HG03045 (cell line): ENCODE results near the gene UBE2O.

Experiments
- ATAC-seq: cut with Tn5 transposase; IDR thresholded peaks from one replicate; pipeline ENCODE4 v1.9.1; 2021; ENCODE audit warnings: mild to moderate bottlenecking, moderate library complexity; ENCODE audit not compliant: unreplicated experiment

The UBE2O gene

DNA sequence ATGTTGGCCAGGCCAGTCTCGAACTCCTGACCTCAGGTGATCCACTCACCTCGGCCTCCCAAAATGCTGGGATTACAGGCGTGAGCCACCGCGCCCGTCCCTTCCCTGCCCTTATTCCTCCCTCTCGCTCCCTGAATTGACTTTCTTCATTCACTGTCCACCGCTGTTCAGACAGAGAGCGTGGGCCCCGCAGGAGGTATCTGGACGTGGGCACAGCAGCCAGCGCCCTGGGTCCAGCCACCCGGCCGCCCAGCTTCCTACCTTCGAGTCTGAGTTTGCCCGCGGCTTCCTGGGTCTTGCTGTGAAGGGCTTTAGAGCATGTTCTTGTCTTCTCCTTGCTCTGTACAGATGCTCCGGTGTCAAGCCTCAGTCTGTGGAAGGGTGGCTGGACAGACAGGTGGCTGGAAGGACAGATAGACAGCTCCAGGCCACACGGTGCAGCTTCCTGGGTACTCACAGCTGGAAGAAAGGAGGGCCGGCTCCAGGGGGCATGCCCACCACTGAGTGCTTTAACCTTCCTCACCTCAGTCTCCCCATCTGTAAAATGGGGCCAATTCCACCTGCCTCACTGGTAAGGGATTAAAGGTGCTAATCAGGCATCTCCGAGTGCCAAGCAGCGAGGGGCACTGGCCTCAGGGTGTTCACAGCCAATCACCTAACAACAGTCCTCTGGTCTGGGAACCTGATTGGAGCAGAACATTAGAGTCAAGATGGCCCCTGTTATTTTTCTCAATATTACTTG is 34.7 kb upstream of the UBE2O start:
- ATAC-seq: no peak

- no peak for ATAC-seq
Observed at GRCh38 chr17:76485569-76485968, 32.6 kb upstream of the UBE2O start.

- ATAC-seq: no peak
Observed at GRCh38 chr17:76484228-76484725, 31.3 kb upstream of the UBE2O start.

DNA sequence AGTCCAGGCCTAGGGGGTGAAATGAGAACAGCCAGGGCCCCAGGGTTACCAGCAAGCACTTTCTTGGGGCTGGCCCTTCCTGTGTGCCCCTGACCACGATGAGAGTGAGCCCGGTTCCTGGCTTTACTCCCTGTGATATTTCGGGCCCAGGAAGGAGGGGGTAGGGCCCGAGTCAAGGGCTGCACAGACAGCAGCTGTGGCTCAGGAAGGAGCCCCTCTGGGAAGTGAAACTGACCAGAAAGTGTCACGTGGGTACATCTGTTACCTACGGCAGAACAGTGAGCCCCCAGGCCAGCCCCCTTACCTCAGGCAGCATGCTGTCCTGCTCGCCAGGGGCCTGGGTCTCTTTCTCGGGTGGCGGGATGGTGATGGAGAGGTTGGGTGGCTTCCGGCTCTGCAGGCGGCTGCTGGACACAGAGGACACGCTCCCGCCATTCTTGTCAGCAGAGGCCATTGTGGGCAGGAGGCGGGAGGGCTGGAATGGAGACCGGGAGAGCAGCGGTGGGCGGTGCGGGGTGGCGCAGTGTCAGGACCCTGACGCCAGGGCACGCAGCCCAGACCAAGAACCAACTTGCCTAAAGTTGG is 28.2 kb upstream of the UBE2O start:
- ATAC-seq: peak; percentile 52

GRCh38 chr17:76480632-76481031 is 27.7 kb upstream of the UBE2O start:
- ATAC-seq: peak; percentile 2

DNA sequence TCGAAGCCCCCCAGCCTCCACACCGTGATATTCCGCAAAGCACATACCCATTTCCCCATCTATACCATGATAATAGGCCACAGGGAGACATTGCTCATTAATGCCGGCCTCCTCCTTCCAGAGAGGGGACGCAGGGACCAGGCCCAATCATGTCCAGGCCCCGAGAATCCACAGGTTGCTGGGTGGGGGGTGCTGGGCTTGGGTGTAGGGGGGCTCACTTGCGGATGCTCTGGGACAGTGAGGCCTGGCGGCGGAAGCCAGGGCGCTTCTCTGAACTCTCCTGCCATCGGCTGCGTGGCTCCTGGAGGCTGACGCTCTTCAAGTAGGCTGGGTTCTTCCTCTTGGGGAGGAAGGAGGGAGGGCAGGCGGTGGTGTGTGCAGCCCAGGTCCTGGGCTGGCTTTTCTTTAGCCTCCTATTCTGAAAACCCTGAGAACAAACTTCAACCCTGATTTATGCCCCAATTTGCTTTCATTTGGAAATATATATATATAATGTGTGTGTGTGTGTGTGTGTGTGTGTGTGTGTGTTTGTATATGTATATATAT is 26.6 kb upstream of the UBE2O start:
- ATAC-seq: no peak

- no peak for ATAC-seq
Observed at GRCh38 chr17:76478730-76479514, 26.0 kb upstream of the UBE2O start.

DNA sequence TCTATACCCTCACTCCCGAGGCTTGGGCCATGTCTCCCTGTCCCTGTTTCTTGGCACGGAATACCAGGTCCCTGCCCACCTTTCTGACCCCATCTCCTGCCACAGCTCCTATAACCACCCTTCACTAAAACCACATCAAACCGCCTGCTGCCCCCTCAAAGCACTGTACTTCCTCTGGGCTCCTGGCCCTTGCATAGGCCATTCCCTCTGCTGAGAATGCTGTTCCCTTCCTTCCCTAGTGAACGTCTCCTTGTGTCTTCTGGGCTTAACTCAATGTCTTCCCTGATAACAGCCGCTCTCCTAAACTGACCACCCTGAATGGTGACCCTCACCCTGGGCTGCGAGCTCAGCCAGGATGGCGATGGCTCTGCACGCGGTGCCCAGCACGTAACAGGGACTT is 25.1 kb upstream of the UBE2O start:
- no peak for ATAC-seq

DNA sequence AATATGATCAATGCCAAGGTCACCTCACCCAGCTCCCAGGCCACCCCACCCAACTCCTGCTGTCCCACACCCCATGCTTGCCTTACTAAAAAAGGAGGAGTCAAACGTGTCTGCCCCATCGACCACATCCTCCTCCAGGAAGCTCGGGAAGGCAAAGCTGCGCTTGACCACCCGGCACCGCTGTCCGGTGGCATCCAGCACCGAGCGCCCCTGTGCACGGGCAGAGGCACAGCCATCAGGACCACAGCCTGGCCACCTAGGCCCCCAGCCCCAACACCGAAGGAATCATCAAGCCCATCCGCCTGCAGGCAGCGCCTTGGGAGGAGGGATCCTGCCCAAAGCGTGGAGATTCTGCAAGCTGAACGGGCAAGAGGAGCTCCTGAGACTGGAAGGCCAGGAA is 24.6 kb upstream of the UBE2O start:
- ATAC-seq: no peak

GRCh38 chr17:76476736-76477135 is 23.8 kb upstream of the UBE2O start:
- no peak for ATAC-seq

- ATAC-seq: no peak
Observed at GRCh38 chr17:76475302-76475701, 22.4 kb upstream of the UBE2O start.

GRCh38 chr17:76474894-76475293 is 21.9 kb upstream of the UBE2O start:
- ATAC-seq: no peak

DNA sequence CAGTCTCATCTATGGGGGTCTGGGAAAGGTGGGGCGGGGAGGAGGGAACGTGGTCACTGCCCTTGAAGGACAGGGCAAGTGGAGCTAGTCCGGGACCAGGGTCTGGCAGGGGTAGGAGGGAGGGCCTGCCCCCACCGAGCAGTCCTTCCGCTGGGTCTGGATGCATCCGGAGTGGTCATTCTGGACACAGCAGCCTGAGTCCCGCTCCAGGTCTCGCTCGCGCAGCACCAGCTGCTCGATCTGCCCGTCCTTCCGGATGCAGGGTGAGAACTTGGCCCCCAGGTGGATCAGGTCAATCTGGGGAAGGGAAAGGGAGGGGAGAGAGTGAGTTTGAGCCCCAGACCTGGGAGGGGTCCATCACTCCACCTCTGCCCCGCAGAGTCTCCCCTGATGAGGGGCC is 21.3 kb upstream of the UBE2O start:
- ATAC-seq: no peak

GRCh38 chr17:76473541-76473985 is 20.6 kb upstream of the UBE2O start:
- no peak for ATAC-seq

GRCh38 chr17:76472726-76473125 is 19.8 kb upstream of the UBE2O start:
- ATAC-seq: no peak

DNA sequence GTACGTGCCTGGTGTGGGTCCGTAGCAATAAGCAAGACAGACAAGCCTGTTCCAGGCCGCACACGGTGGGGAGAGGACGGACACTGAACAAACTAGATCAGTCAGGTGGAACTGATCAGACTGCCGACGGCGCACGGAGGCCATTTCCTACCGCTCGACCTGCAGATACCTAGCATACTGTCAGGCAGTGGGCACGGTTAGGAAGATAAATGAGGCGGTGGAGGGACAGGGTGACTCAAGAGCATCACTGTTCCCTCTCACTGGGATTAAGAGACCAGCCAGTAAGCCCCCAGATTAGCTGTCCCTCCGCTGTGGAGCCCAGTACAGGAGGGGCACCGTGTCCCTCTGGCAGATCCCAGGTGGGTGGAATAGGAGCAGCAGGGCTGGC is 19.3 kb upstream of the UBE2O start:
- ATAC-seq: no peak

- no peak for ATAC-seq
Observed at GRCh38 chr17:76471498-76472257, 18.7 kb upstream of the UBE2O start.

DNA sequence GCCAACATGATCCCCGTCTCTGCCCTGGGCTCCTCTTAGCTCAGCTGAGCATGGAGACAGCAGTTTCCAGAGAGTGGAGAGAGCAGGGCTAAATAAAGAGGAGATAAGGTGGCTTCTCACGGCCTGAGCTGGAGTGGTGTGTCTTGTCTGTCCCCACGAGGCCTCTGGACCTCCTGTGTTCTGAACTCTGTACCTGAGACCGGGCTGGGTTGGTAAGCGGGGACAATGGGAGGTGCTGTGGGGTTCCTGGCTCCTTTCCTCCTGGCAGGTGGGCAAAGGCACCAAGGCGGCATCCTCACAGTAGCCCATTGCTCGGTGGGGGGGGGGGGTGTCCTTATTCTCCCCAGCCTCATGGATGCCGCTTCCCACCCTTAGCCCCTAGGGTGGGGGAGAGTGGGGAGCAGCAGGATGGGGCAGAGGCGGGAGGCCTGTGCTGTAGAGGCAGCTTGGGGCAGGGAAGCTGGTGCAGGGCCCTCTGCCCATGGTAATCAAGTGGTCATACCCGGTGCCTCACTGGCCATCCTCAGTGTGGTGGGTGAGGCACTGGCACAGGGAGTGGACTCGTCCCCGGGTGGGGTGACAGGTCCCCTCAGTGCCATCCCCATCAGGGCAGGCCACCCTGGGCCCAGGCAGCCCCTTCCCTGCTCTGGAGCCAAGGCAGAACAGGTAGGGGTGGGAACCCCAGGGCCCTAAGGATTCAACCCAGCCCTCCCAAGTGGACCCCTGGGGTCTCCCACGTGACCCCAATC is 17.2 kb upstream of the UBE2O start:
- ATAC-seq: no peak

GRCh38 chr17:76469076-76469990 is 16.4 kb upstream of the UBE2O start:
- no peak for ATAC-seq
